GM06990 (cell line): Measurements from ENCODE around the gene AGBL4.

Source experiments
- DNase-seq: peaks from one replicate; pipeline ENCODE4 v3.0.0-alpha.2; 2011; ENCODE audit not compliant: insufficient read length; ENCODE audit errors: extremely low read depth
- H3K27me3 ChIP-seq: replicated peaks from 2 replicates; pipeline ENCODE4 v1.6.0; 2011; ENCODE audit warnings: low read length; ENCODE audit not compliant: control insufficient read depth, insufficient read depth
- H3K36me3 ChIP-seq: 2 replicates; pipeline ENCODE4 v1.5.1; 2011; ENCODE audit warnings: low read length; ENCODE audit not compliant: control insufficient read depth, insufficient read depth
- H3K4me3 ChIP-seq: replicated peaks from 2 replicates; pipeline ENCODE4 v1.5.1; 2011; ENCODE audit warnings: low read depth, mild to moderate bottlenecking, control low read depth, low read length
- TF ChIP-seq, protein P1 (sequence below): IDR thresholded peaks from 2 replicates; pipeline ENCODE4 v1.5.1; 2011; ENCODE audit warnings: low read length, control low read depth, mild to moderate bottlenecking, inconsistent platforms; ENCODE audit not compliant: insufficient read depth, poor library complexity, severe bottlenecking

AGBL4 gene

DNA sequence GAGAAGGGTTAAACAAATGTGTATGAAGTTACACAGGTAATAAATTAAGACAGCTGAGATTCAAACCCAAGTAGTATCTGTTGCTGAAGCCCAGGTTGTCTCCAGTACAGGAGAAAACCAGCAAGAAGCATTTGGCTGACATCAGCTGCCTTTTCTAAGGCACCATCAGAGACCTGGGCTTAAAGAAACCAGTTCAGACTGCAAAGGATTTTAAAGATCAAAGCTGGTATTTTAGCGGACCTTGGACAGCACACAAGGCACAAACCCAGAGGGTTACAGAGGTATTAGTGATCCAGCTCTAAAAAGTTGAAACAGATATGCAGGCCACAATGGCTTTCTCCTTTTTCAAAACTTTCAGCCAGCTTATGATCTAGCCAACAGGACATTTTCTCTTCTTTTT, 1270.5 kb downstream of the AGBL4 start:
- DNase-seq, result no peak
- TF ChIP-seq, protein P1, sequence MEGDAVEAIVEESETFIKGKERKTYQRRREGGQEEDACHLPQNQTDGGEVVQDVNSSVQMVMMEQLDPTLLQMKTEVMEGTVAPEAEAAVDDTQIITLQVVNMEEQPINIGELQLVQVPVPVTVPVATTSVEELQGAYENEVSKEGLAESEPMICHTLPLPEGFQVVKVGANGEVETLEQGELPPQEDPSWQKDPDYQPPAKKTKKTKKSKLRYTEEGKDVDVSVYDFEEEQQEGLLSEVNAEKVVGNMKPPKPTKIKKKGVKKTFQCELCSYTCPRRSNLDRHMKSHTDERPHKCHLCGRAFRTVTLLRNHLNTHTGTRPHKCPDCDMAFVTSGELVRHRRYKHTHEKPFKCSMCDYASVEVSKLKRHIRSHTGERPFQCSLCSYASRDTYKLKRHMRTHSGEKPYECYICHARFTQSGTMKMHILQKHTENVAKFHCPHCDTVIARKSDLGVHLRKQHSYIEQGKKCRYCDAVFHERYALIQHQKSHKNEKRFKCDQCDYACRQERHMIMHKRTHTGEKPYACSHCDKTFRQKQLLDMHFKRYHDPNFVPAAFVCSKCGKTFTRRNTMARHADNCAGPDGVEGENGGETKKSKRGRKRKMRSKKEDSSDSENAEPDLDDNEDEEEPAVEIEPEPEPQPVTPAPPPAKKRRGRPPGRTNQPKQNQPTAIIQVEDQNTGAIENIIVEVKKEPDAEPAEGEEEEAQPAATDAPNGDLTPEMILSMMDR, result no peak
- no peaks in the 10 kb centered on the region; the same call in 1 of the 2 replicates for H3K27me3 ChIP-seq
- no peak overlapping the region for H3K4me3 ChIP-seq
- no peaks in the 10 kb centered on the region for H3K36me3 ChIP-seq

DNA sequence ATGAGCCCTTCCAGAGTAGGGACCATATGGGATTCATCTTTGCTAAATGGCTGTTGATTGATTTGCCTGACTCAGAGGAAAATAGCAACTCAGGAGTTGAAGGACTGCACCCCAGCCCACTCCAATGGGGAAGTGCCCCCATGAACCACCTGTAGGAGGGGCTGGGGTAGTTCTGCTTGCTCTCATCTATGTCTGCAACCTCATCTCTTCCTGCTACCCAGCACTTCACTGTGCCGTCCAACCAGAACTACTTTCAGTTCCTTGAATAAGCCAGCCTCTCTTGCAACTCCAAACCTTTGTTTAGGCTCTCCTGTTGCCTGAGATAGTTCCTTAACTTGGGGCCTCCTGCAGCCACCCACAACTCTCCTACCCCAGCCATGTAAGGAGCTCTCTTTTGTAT, 1273.6 kb downstream of the AGBL4 start:
- peaks cover 1% of the 10 kb centered on the region for H3K27me3 ChIP-seq
- DNase-seq, result peak; percentile 3
- no peaks in the 10 kb centered on the region for H3K36me3 ChIP-seq
- no peak overlapping the region for H3K4me3 ChIP-seq
- TF ChIP-seq, protein P1, result peak; percentile 11

DNA sequence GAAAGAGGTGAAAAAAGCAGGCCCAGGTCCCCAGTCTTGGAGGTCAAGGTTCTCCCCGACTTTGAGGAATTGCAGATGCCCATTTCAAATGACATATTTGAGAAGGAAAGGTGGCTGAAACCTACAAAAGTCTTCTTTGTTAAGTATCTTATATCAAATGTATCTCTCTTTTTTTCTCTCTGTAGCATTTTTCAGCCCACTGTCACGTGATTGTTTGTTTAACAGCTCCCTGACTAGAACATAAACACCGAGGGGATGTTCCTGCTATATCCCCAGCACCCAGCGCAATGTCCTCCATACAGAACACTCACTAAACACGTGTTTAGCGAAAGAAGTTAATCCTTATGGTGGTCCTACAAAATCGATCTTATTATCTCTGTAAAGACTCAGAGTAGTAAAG, 1274.7 kb downstream of the AGBL4 start:
- Histone ChIP-seq H3K27me3 (peaks cover 1% of the 10 kb centered on the region), H3K36me3 (no peaks in the 10 kb centered on the region), H3K4me3 (no peak overlapping the region)
- no peak for DNase-seq
- TF ChIP-seq, protein P1, result no peak

DNA sequence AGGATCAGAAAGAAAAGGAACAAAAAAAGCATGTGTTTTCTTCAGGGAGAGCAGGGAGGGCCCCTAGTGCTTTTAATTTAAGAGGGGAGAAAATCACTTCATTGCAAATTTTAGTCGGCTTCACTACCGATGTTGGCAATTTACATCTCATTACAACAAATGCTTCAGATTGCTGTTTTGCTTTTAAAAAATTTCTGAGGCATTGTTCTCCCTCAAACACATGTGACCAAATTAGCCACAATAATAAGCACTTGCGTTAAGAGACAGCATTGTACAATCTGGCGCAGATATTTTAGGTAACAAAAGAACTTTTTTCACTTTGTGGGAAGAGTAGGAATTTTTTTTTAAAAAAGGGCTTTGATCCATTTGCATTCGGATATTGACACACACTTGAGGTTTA, 1276.8 kb downstream of the AGBL4 start:
- TF ChIP-seq, protein P1, result no peak
- DNase-seq, result no peak
- Histone ChIP-seq H3K27me3 (peaks cover 1% of the 10 kb centered on the region), H3K4me3 (no peak overlapping the region), H3K36me3 (no peaks in the 10 kb centered on the region)

DNA sequence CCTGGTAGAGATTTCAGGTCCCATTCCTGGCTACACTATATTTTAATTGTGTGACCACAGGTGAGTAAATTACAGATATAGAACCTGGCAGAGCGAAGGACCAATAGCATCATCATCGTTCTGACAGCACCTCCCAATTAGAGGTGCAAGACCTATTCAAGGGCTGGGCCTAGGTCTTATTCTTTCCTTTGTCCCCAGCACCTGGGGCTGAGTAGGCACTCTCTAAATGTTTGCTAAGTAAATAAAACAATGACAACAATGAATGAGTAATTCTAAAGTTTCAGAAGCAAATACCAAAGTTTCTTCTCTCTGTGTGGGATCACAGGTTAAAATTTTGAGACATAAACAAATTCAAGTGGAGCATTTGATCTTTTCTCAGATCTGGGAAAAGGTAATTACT, 1279.7 kb downstream of the AGBL4 start:
- no peaks in the 10 kb centered on the region for H3K36me3 ChIP-seq

More for the DNA sequence above, 1279.7 kb downstream of the AGBL4 start:
- Histone ChIP-seq H3K4me3 (no peak overlapping the region), H3K27me3 (peaks cover 1% of the 10 kb centered on the region)
- TF ChIP-seq, protein P1, result no peak
- no peak for DNase-seq
